Posterior vena cava (tissue), 2 donors: ENCODE results near the gene GSG1L. TPM values are rescaled to one million over a fixed set of nuclear protein-coding genes. Genes with fewer than 3 reads are reported as not detected.

Source experiments
- DNase-seq: peaks from one replicate; pipeline ENCODE4 v3.0.0-alpha.2; 2020; ENCODE audit warnings: low spot score
- intact Hi-C, 2 donors: fragments of 100-400 bp; cut with DNase I; formaldehyde crosslinking; loops; one replicate each; pipeline versions ENCODE4 v1.14.1 to v1.14.2; 2022 to 2023
- total RNA-seq, 2 donors: library from RNA; stranded (reverse); fragmentation: NEBNext Ultra II Directional; extraction: Animal tissue kit (Norgen Biotek cat#: 25700); gene quantifications; one replicate each; pipeline ENCODE4 v1.2.1, GENCODE V29; 2021
- donor health status: DM: yes; HTN: yes; CAD: no.
- donor health status: DM: yes; HTN: yes; CAD: no.

The GSG1L gene
- total RNA-seq, 2 donors from 2014 or later, result not detected

DNA sequence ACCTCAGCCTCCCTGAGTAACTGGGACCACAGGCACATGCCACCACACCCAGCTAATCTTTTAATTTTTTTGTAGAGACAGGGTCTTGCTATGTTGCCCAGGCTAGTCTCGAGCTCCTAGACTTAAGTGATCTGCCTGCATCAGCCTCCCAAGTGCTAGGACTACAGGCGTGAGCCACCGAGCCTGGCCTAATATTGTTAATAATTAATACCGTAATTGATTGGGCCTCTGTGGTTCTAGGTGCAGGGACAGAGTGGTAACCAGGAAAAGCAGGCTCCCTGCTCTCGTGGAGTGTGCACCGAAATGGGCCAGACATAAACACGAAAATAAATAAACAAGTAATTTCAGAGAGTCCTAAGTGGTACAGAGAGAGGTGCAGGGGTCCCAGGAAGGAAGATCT, 241.0 kb downstream of the GSG1L start:
- peak; percentile 24 for DNase-seq
- intact Hi-C loops, result no loop called here

DNA sequence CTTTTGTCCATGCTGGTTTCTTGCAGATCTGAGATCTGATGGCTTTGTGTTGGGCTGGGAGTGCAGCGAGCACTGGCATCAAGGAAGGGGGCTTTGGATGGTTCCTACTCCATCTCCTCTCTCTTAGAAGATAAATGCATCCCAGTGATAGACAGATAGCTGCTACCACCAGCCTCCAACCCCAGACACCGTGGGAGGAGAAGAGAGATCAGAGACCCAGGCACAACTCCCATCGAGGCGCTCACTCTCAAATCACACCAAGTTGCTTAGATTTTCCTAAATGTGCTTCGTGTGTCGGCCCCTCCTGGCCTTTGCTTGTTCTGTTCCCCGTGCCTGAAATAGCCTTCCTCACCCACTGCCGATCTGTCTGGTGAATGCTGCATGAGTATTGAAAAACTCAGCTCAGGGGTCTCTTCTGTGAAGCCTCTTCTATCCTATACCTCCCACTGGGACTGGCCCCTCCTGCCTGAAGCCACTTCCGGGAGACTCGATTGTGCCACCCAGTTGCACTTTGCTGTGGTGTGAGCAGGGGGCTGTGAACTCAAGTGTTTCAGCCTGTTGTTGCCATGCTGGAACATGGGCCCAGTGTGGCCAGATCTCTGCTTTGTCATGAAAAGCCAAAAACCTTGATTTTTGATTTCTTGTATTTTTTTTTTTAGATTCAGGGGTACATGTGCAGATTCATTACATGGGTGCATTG, 242.7 kb downstream of the GSG1L start:
- peak; percentile 13 for DNase-seq

GRCh38 chr16:27819881-27820610, 243.5 kb downstream of the GSG1L start:
- intact Hi-C loops, result no loop called here
- DNase-seq, result peak; percentile 62

More for the DNA sequence above, 242.7 kb downstream of the GSG1L start:
- intact Hi-C loops, result no loop called here

- peak; percentile 43 for DNase-seq
Observed at GRCh38 chr16:27819356-27819755, 244.2 kb downstream of the GSG1L start.

DNA sequence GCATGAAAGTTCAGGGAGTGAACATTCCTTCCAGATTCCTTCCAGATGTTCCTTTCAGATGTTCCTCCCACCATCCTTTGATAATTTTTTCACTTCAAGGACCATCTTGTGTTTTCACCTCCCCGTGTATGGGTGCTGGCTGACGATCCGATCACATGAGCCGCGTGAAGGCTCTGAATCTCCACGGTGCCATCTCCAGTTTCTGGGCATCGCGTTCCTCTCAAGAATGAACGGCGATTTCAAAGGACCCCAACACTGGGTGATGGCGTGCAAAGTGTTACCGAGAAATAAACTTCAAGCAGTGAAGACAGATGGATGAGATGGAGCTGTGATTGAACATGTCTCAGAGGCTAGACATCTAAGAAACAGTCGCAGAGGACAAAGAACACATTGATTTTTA, 245.3 kb downstream of the GSG1L start:
- peak; percentile 40 for DNase-seq
- intact Hi-C loops, result no loop called here

More at GRCh38 chr16:27819356-27819755, 244.2 kb downstream of the GSG1L start:
- intact Hi-C loops, result no loop called here

GRCh38 chr16:27817038-27817437, 246.5 kb downstream of the GSG1L start:
- peak; percentile 38 for DNase-seq
- intact Hi-C loops, result no loop called here

GRCh38 chr16:27816561-27816960, 247.0 kb downstream of the GSG1L start:
- peak; percentile 45 for DNase-seq
- intact Hi-C loops, result no loop called here

DNA sequence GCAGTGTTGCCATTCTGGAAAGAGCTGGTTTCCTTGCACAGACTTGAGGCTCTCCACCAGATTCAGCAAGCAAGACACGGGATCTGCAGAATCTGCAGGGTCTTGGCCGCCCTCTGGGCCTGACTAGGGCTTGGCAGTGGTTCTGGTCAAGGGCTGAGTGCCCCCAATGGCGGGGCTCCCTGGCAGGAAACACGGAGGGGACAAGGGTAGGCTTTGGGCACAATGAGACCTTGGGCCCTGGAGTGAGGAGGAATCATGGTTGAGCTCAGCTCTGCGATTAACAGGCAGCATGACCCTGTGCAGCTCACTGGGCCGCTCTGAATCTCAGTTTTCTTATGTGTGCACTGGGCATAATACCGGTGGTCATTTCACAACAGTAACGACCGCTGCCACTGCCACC, 249.9 kb downstream of the GSG1L start:
- intact Hi-C loops, result no loop called here
- peak; percentile 47 for DNase-seq

DNA sequence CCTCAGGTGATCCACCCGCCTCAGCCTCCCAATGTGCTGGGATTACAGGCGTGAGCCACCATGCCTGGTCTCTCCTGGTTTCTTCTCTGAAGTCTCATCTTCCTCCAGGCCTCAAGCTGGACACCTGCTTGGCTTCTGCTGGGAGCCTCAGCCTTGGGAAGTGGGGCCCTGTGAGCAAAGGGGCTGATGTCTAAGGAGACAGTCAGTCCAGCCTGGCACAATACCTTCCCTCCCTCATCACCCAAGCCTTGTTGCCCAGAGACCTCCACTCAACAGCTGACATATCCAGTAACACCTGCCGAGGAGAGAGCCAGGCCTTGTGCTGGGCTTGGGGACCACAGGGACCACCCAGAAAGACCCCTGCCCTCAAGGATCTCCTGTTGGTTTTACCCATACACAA, 251.6 kb downstream of the GSG1L start:
- peak; percentile 24 for DNase-seq
- intact Hi-C loops, result no loop called here

DNA sequence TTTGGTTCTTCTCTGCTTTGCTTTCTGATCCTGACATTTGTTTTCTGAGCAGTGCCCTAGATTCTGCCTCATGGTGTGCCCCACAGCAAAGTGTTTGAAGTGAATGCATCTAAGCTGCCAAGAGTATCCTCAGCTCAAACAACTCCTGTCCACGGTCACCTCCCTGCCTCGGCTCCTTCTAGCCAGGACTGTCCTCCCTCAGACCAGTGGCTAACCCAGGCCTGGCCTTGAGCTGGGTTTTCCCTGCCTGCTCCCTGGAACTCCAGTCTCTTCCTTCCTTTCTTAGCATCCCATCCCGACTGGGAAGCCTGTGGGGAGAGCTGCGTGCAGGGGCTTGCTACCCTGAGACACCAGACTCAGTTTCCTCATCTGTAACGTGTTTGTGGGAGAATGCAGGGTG, 256.5 kb downstream of the GSG1L start:
- intact Hi-C loops, result loop anchor here in 1 of 2 donors (10.0 kb wide), 1 partner anchor 62 kb away; no protein-coding TSS in a partner anchor
- no peak for DNase-seq

- no peak for DNase-seq
- intact Hi-C loops, result loop anchor here in 1 of 2 donors (10.0 kb wide), 1 partner anchor 62 kb away; no protein-coding TSS in a partner anchor
Observed at GRCh38 chr16:27806388-27806787, 257.1 kb downstream of the GSG1L start.

DNA sequence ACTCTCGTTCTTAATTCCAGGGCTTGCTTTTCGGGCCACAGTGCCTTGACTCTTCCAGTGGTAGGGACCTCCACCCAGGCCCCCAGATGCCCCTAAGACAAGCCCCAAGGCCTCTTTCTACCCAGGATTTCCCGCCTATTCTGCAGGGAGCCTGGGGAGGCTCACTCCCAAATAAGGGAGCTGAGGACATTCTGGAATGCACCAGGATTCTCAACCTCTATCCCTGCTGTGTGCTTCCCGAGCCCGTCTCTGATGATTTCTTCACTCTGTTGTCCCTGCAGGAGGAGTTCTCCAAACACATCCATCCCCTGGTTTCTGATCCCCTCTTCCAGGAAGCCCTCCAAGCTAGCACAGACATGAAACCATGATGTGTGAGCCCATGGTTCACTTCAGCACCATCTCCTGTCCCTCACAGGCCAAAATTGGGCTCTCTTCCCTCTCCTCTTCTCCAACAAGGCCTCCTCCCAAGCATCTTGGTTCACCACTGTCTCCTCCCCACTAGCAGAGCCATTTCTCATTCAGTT, 257.6 kb downstream of the GSG1L start:
- intact Hi-C loops, result loop anchor here in 1 of 2 donors (10.0 kb wide), 1 partner anchor 61 kb away; no protein-coding TSS in a partner anchor
- DNase-seq, result no peak

DNA sequence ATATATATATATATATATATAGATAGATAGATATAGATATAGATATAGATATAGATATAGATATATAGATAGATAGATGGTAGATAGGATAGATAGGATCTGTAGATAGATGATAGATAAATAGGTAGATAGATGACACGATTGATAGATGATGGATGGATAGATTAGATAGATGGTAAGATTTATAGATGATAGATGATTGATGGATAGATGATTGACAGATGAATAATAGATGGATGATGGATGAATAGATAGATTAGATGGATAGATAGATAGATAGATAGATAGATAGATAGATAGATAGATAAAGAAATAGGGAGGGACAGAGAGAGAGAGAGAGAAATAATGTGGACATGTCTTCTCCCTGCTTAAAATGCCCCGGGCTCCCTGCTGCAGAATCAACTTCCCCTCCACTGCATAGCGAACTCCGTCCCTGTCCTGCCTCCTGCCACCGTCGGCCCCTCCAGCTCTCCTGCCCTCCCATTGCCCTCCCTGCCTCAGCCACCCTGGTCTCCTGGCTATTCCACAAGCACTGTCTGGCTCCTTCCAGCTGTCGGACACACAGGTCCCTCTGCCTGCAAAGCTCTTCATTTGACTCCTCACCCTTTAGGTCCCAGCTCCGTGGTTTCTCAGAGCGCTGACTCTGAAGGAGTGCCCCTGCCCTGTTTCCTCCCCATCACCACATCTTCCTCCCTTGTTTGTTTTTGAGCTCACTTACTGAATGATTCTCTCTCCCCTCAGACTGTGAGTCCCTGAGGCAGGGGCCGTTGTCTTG, 259.6 kb downstream of the GSG1L start:
- intact Hi-C loops, result loop anchor here in 1 of 2 donors (10.0 kb wide), 1 partner anchor 59 kb away; no protein-coding TSS in a partner anchor
- no peak for DNase-seq

GRCh38 chr16:27802664-27803439, 260.7 kb downstream of the GSG1L start:
- DNase-seq, result no peak

GRCh38 chr16:27801289-27801945, 262.1 kb downstream of the GSG1L start:
- intact Hi-C loops, result loop anchor here in 1 of 2 donors (10.0 kb wide), 1 partner anchor 57 kb away; no protein-coding TSS in a partner anchor

More at GRCh38 chr16:27802664-27803439, 260.7 kb downstream of the GSG1L start:
- intact Hi-C loops, result loop anchor here in 1 of 2 donors (10.0 kb wide), 1 partner anchor 58 kb away; no protein-coding TSS in a partner anchor

GRCh38 chr16:27800817-27801216, 262.7 kb downstream of the GSG1L start:
- no peak for DNase-seq
- intact Hi-C loops, result loop anchor here in 1 of 2 donors (10.0 kb wide), 1 partner anchor 56 kb away; no protein-coding TSS in a partner anchor

More at GRCh38 chr16:27801289-27801945, 262.1 kb downstream of the GSG1L start:
- DNase-seq, result no peak

DNA sequence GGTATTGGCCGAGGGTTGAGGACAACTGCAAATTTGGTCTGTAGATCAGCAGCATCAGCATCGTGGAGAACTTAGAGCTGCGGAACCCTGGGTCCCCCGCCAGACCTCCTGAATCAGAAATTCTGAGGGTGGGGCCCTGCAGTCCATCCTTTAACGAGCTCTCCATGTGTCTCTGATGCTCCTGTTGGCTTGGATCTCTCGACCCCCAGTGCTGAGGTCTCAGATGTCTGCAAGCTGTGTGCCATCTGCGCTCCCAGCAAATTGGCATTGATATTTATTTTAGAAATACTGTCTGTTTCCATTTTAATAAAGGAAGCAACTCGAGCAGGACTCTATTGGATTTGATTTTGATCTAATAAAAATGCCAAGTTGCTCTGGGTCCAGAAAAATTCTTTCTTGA, 263.6 kb downstream of the GSG1L start:
- intact Hi-C loops, result loop anchor here (1.0 to 10.0 kb wide), 2 partner anchors 23 to 55 kb away; no protein-coding TSS in a partner anchor
- DNase-seq, result no peak

DNA sequence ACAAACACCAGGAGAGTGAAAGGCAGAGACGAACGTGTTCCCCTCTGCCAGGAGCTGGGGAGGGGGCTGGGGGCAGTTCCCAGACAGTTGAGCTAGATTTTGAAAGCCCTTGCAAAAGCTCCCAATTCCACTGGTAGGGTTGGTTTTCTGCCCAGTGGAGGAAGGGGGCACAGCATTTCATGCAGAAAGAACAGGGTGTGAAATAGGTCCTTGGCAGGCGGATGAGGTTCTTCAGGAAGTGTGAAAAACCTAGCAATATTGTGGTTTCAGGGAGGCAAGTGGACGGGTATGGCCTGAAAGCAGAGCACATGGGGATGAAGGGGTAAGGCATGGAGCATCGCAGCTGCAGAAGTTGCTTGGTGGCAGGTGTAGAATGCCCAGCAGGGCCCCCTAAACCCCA, 265.3 kb downstream of the GSG1L start:
- DNase-seq, result no peak
- intact Hi-C loops, result no loop called here
